GM12892 (cell line): ENCODE measurements around the gene CNTN4.

Source experiments
- POLR2A ChIP-seq: IDR thresholded peaks from 2 replicates; pipeline ENCODE4 v1.6.1; 2011; ENCODE audit warnings: low read depth, low read length, control low read depth
- POLR2AphosphoS5 ChIP-seq: IDR thresholded peaks from 2 replicates; pipeline ENCODE4 v1.6.1; 2011; ENCODE audit warnings: low read depth, low read length, control low read depth
- TAF1 ChIP-seq: IDR thresholded peaks from 2 replicates; pipeline ENCODE4 v1.6.1; 2011; ENCODE audit warnings: low read depth, mild to moderate bottlenecking, control low read depth, low read length, borderline replicate concordance

- TF ChIP-seq POLR2A, result no peak
- TF ChIP-seq POLR2AphosphoS5, result no peak
- no peak for TF ChIP-seq TAF1
Measured at GRCh38 chr3:2554656-2555055, 456.0 kb downstream of the CNTN4 start.
